ENCODE measurements around the gene MDM4. TPM values are rescaled to one million over a fixed set of nuclear protein-coding genes. Genes with fewer than 3 reads are reported as not detected.

Gene MDM4
- total RNA-seq, 2 experiments from 2014 or later = 120 to 282 TPM

DNA sequence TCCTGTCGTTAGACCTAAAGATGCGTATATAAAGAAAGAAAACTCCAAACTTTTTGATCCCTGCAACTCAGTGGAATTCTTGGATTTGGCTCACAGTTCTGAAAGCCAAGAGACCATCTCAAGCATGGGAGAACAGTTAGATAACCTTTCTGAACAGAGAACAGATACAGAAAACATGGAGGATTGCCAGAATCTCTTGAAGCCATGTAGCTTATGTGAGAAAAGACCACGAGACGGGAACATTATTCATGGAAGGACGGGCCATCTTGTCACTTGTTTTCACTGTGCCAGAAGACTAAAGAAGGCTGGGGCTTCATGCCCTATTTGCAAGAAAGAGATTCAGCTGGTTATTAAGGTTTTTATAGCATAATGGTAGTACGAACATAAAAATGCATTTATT lies 33.1 kb downstream of the MDM4 start:
- H3K9me3 ChIP-seq (ENCODE audit: low read length) = no peaks in the 10 kb centered on the region
- H3K9me2 ChIP-seq (ENCODE audit: insufficient read depth, low read length) = no peaks in the 10 kb centered on the region
- no peaks in the 10 kb centered on the region for H3K4me1 ChIP-seq (ENCODE audit: insufficient read depth, low read length, poor library complexity, severe bottlenecking)
- peaks cover 98% of the 10 kb centered on the region for H3K36me3 ChIP-seq (ENCODE audit: insufficient read depth, low read length)
- H3K79me2 ChIP-seq (ENCODE audit: insufficient read depth, low read depth, low read length) = peaks cover 70% of the 10 kb centered on the region; the same call in 1 of the 2 replicates
- H3K4me3 ChIP-seq (ENCODE audit: low read depth, low read length, poor library complexity, severe bottlenecking) = no peak overlapping the region
- POLR2A ChIA-PET = interaction anchor here (0.6 to 0.8 kb wide), 3 partner anchors 12 to 95 kb away, joined by 3 to 4 read pairs (median 3); no protein-coding TSS in a partner anchor
- H3K27ac ChIP-seq (ENCODE audit: low read depth, low read length, poor library complexity, severe bottlenecking) = no peak overlapping the region
- no TSS peak for BruUV-seq (replicated peaks)
- H3K4me2 ChIP-seq (ENCODE audit: low read length) = no peak overlapping the region
- no peak overlapping the region for H2AFZ ChIP-seq (ENCODE audit: low read length)
- 0 out of 2 replicates have a peak, but pooled peaks cover 4% of the 10 kb centered on the region for H4K20me1 ChIP-seq (ENCODE audit: insufficient read depth, low read length)
- TF ChIP-seq, protein P1, sequence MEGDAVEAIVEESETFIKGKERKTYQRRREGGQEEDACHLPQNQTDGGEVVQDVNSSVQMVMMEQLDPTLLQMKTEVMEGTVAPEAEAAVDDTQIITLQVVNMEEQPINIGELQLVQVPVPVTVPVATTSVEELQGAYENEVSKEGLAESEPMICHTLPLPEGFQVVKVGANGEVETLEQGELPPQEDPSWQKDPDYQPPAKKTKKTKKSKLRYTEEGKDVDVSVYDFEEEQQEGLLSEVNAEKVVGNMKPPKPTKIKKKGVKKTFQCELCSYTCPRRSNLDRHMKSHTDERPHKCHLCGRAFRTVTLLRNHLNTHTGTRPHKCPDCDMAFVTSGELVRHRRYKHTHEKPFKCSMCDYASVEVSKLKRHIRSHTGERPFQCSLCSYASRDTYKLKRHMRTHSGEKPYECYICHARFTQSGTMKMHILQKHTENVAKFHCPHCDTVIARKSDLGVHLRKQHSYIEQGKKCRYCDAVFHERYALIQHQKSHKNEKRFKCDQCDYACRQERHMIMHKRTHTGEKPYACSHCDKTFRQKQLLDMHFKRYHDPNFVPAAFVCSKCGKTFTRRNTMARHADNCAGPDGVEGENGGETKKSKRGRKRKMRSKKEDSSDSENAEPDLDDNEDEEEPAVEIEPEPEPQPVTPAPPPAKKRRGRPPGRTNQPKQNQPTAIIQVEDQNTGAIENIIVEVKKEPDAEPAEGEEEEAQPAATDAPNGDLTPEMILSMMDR (conservative IDR thresholded peaks at IDR 0.05; ENCODE audit: low read length) = no peak
- TF ChIP-seq EZH2phosphoT487 (IDR thresholded peaks at IDR 0.05; ENCODE audit: borderline replicate concordance, low read depth, low read length) = no peak
- intact Hi-C loops (cut with micrococcal nuclease; ENCODE audit: unreplicated experiment) = no loop called here
- no peak for DNase-seq (ENCODE audit: low spot score)
- CTCF ChIA-PET (ENCODE audit: unreplicated experiment) = no interaction called here

DNA sequence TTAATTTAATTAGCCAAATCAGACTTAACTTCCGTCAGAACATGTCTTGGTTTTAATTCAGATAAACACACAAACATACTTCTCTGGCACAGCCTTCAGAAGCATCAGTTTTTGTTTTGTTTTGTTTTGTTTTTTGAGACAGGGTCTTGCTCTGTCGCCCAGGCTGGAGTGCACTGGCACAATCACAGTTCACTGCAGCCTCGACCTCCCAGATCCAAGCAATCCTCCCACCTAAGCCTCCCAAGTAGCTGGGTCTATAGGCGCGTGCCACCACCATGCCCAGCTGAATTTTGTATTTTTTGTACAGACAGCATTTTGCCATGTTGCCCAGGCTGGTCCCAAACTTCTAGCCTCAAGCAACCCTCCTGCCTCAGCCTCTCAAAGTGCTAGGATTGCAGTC lies 34.7 kb downstream of the MDM4 start:
- H3K4me3 ChIP-seq (ENCODE audit: low read depth, low read length, poor library complexity, severe bottlenecking) = no peak overlapping the region
- CTCF ChIA-PET (ENCODE audit: unreplicated experiment) = no interaction called here
- POLR2A ChIA-PET = interaction anchor here (0.5 to 2.3 kb wide), 7 partner anchors 8 to 549 kb away, joined by 3 to 7 read pairs (median 4); no protein-coding TSS in a partner anchor
- no peaks in the 10 kb centered on the region for H3K4me1 ChIP-seq (ENCODE audit: insufficient read depth, low read length, poor library complexity, severe bottlenecking)
- intact Hi-C loops (cut with micrococcal nuclease; ENCODE audit: unreplicated experiment) = no loop called here
- BruUV-seq (replicated peaks) = no TSS peak
- DNase-seq (ENCODE audit: low spot score) = no peak
- peaks cover 70% of the 10 kb centered on the region; the same call in 1 of the 2 replicates for H3K79me2 ChIP-seq (ENCODE audit: insufficient read depth, low read depth, low read length)
- TF ChIP-seq EZH2phosphoT487 (IDR thresholded peaks at IDR 0.05; ENCODE audit: borderline replicate concordance, low read depth, low read length) = no peak
- H3K9me3 ChIP-seq (ENCODE audit: low read length) = no peaks in the 10 kb centered on the region
- H4K20me1 ChIP-seq (ENCODE audit: insufficient read depth, low read length) = 0 out of 2 replicates have a peak, but pooled peaks cover 4% of the 10 kb centered on the region
- H2AFZ ChIP-seq (ENCODE audit: low read length) = no peak overlapping the region
- no peak overlapping the region for H3K27ac ChIP-seq (ENCODE audit: low read depth, low read length, poor library complexity, severe bottlenecking)
- no peaks in the 10 kb centered on the region for H3K9me2 ChIP-seq (ENCODE audit: insufficient read depth, low read length)
- no peak overlapping the region for H3K4me2 ChIP-seq (ENCODE audit: low read length)
- peaks cover 97% of the 10 kb centered on the region for H3K36me3 ChIP-seq (ENCODE audit: insufficient read depth, low read length)

DNA sequence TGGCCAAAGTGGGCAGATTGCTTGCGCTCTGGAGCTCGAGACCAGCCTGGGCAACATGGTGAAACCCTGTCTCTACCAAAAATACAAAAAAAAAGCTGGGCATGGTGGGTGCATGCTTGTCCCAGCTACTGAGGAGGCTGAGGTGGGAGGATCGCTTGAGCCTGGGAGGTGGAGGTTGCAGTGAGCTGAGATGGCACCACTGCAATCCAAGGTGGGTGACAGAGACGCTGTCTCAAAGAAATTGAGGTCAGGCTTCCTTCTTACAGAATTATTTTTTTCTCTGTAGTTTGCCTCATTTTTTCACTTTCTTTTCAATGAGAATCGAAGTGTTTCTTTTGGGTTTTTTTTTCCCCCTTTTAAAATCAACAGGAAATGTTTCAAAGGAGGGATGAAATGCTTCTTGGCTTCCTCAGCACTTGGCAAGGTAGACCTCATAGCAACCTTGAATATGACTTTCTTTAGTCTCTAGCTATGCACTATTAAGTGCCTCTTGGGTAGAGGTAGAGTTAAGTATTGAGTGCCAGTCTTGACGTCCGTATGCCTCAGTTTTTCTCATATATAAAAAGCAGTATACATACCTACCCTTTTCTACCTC lies 40.3 kb downstream of the MDM4 start:
- ChIA-PET POLR2A (interaction anchor here (0.5 to 5.2 kb wide), 3 partner anchors 41 to 807 kb away, joined by 3 to 37 read pairs (median 4); partner anchors contain the start of gene MDM4), CTCF (ENCODE audit: unreplicated experiment) (no interaction called here)
- Histone ChIP-seq H3K4me3 (ENCODE audit: low read depth, low read length, poor library complexity, severe bottlenecking) (no peak overlapping the region), H3K79me2 (ENCODE audit: insufficient read depth, low read depth, low read length) (peaks cover 46% of the 10 kb centered on the region; the same call in 1 of the 2 replicates), H3K4me2 (ENCODE audit: low read length) (no peak overlapping the region), H2AFZ (ENCODE audit: low read length) (no peak overlapping the region), H4K20me1 (ENCODE audit: insufficient read depth, low read length) (0 out of 2 replicates have a peak, but pooled peaks cover 4% of the 10 kb centered on the region), H3K4me1 (ENCODE audit: insufficient read depth, low read length, poor library complexity, severe bottlenecking) (peaks cover 45% of the 10 kb centered on the region), H3K9me2 (ENCODE audit: insufficient read depth, low read length) (no peaks in the 10 kb centered on the region), H3K36me3 (ENCODE audit: insufficient read depth, low read length) (peaks cover 95% of the 10 kb centered on the region), H3K27ac (ENCODE audit: low read depth, low read length, poor library complexity, severe bottlenecking) (peak overlapping the region; percentile 14), H3K9me3 (ENCODE audit: low read length) (no peaks in the 10 kb centered on the region)
- DNase-seq (ENCODE audit: low spot score) = no peak
- intact Hi-C loops (cut with micrococcal nuclease; ENCODE audit: unreplicated experiment) = no loop called here
- TF ChIP-seq EZH2phosphoT487 (IDR thresholded peaks at IDR 0.05; ENCODE audit: borderline replicate concordance, low read depth, low read length) = no peak
- TF ChIP-seq, protein P1 (conservative IDR thresholded peaks at IDR 0.05; ENCODE audit: low read length) = no peak
- BruUV-seq (replicated peaks) = no TSS peak

Data from OCI-LY7 (cell line).